Osteoblast (primary cell): Measurements from ENCODE around the gene TRAK1. TPM values are rescaled to one million over a fixed set of nuclear protein-coding genes. Genes with fewer than 3 reads are reported as not detected.

ENCODE experiments used
- DNase-seq: peaks from one replicate; pipeline ENCODE4 v3.0.0; 2011; ENCODE audit warnings: low spot score, mixed read lengths; ENCODE audit not compliant: insufficient read length; ENCODE audit errors: missing footprints
- H2AFZ ChIP-seq: 2 replicates; pipeline ENCODE4 v1.6.0; 2011; ENCODE audit warnings: mild to moderate bottlenecking, low read length
- H3K27ac ChIP-seq: 2 replicates; pipeline ENCODE4 v1.5.1; 2011; ENCODE audit warnings: mild to moderate bottlenecking, low read depth, low read length, moderate library complexity
- H3K27me3 ChIP-seq: 2 replicates; pipeline ENCODE4 v1.6.0; 2012; ENCODE audit warnings: mild to moderate bottlenecking, control low read depth, inconsistent platforms, low read length, moderate library complexity; ENCODE audit not compliant: insufficient read depth
- H3K36me3 ChIP-seq: 2 replicates; pipeline ENCODE4 v1.5.1; 2011; ENCODE audit warnings: mild to moderate bottlenecking, low read length, control low read depth, moderate library complexity; ENCODE audit not compliant: insufficient read depth
- H3K4me1 ChIP-seq: 2 replicates; pipeline ENCODE4 v1.5.1; 2011; ENCODE audit warnings: mild to moderate bottlenecking, low read length, control low read depth, moderate library complexity; ENCODE audit not compliant: insufficient read depth
- H3K4me2 ChIP-seq: 2 replicates; pipeline ENCODE4 v1.6.0; 2011; ENCODE audit warnings: mild to moderate bottlenecking, low read length; ENCODE audit not compliant: insufficient read depth
- H3K4me3 ChIP-seq: fragments of 200-600 bp; sonication (generic); 3 replicates; pipeline ENCODE4 v1.5.1; 2012; ENCODE audit warnings: mild to moderate bottlenecking, low read length, inconsistent platforms; ENCODE audit not compliant: insufficient read depth
- H3K79me2 ChIP-seq: 2 replicates; pipeline ENCODE4 v1.6.0; 2012; ENCODE audit warnings: mild to moderate bottlenecking, low read length, control low read depth, inconsistent platforms; ENCODE audit not compliant: insufficient read depth
- H3K9me3 ChIP-seq: 2 replicates; pipeline ENCODE4 v1.5.1; 2011; ENCODE audit warnings: low read depth, low read length, control low read depth
- H4K20me1 ChIP-seq: 2 replicates; pipeline ENCODE4 v1.6.0; 2012; ENCODE audit warnings: mild to moderate bottlenecking, low read length, control low read depth; ENCODE audit not compliant: insufficient read depth
- CTCF ChIP-seq: IDR thresholded peaks from 2 replicates; pipeline ENCODE4 v1.5.1; 2011; ENCODE audit warnings: mild to moderate bottlenecking, low read depth, low read length, moderate library complexity; ENCODE audit errors: extremely low read depth
- total RNA-seq: library from RNA; depleted of rRNA; stranded (reverse); fragments of >200 nt; gene quantifications from 2 replicates; pipeline ENCODE4 v1.2.3, GENCODE V29; 2012

Gene TRAK1
- total RNA-seq, 1 donor: 60.4 TPM

DNA sequence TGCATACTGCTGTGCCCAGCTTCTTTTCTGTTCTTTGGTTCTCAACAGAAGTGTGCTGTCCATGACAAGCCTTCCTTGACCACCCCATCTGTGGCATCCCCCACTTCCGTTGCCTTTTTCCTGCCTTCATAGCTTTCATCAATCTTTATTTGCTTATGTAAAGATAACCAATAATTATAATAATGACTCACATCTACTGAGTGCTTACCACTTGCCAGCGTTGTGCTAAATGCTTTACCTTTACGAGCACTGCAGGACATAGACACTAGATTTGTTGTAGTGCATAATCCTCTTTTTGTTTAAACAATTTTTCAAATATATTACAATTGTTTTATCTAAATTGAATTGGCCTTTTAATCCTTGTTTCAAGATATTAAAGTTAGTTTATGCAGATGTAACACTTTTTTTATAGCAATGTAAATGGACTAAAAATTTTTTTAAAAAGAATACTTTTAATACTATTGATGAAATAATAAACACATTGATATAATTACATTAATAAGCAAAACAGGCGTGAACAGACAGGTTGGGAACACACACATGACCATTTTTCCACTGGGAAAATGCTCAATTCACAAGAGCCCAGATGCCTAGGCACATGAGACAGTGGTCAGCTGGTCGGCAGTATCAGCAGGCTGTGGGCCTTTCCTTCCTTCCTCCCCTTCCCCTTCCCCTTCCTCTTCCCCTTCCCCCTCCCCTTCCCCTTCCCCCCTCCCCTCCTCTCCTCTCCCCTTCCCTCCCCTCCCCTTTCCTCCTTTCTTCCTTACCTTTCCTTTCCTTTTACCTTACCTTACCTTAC lies 42.5 kb downstream of the TRAK1 start:
- Histone ChIP-seq H3K27me3 (no peaks in the 10 kb centered on the region), H3K36me3 (no peaks in the 10 kb centered on the region), H4K20me1 (peaks cover 44% of the 10 kb centered on the region), H3K4me2 (no peak overlapping the region), H3K27ac (no peak overlapping the region), H3K9me3 (no peaks in the 10 kb centered on the region), H3K4me1 (no peaks in the 10 kb centered on the region), H3K79me2 (peaks cover 45% of the 10 kb centered on the region), H2AFZ (no peak overlapping the region), H3K4me3 (no peak overlapping the region)
- peak; percentile 62 for DNase-seq
- no peak for TF ChIP-seq CTCF

- Histone ChIP-seq H3K36me3 (no peaks in the 10 kb centered on the region), H3K4me1 (no peaks in the 10 kb centered on the region), H3K9me3 (no peaks in the 10 kb centered on the region), H4K20me1 (peaks cover 49% of the 10 kb centered on the region), H3K79me2 (peaks cover 47% of the 10 kb centered on the region), H2AFZ (no peak overlapping the region), H3K27me3 (no peaks in the 10 kb centered on the region), H3K4me2 (no peak overlapping the region), H3K27ac (no peak overlapping the region), H3K4me3 (no peak overlapping the region)
- TF ChIP-seq CTCF: no peak
- DNase-seq: peak; percentile 56
Observed at GRCh38 chr3:42134867-42135464, 43.8 kb downstream of the TRAK1 start.

DNA sequence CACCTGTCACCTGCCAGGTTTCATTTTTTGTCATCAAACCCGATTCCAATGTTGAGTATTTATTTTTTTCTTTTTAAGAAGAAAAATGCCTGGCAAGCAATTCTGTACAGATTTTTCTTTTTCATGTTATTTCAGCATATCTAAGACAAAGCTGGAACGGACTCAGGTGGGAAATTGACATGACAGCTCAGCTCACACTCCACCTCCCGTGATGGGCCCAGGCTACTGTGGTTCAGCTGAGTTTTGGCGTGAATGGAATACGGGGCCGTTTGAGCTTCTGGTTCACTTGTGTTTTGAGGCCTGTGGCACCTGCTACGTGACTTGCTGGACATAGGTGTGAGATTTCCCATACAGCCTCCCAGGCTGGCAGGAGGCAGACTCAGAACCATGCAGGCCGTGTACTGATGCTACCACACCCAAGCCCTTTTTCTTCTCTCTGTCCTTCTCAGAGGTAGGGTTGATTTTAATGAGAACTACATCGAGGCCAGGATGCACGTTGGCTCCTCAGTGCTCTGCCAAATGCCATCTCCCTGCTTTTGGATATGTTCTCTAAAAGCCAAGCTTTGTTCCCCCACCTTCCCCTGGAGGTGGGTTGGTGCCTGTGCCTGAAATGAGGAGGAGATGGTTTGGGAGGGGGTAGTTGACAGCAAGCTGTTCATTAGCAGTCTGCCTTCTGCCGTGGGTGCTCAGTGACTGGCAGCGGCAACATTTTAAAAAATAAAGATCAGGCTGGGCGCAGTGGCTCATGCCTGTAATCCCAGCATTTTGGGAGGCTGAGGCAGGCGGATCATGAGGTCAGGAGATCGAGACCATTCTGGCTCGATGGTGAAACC lies 48.7 kb downstream of the TRAK1 start:
- H3K9me3 ChIP-seq: no peaks in the 10 kb centered on the region
- H3K27ac ChIP-seq: no peak overlapping the region
- H3K27me3 ChIP-seq: no peaks in the 10 kb centered on the region
- no peaks in the 10 kb centered on the region for H3K4me1 ChIP-seq
- no peak overlapping the region for H2AFZ ChIP-seq
- H3K36me3 ChIP-seq: no peaks in the 10 kb centered on the region
- DNase-seq: no peak
- no peak for TF ChIP-seq CTCF
- H3K4me3 ChIP-seq: no peak overlapping the region
- no peak overlapping the region for H3K4me2 ChIP-seq
- H4K20me1 ChIP-seq: peaks cover 61% of the 10 kb centered on the region
- peaks cover 64% of the 10 kb centered on the region for H3K79me2 ChIP-seq
